Activated CD4-positive, alpha-beta T cell treated with anti-CD3 and anti-CD28 coated beads, Interleukin-2, amount 50 U/mL, for 48 hours (primary cell): Measurements from ENCODE around the gene CCR3.

Source experiments
- DNase-seq, 2 experiments: peaks; one replicate each; pipeline ENCODE4 v3.0.0-alpha.2; 2020

CCR3 gene

DNA sequence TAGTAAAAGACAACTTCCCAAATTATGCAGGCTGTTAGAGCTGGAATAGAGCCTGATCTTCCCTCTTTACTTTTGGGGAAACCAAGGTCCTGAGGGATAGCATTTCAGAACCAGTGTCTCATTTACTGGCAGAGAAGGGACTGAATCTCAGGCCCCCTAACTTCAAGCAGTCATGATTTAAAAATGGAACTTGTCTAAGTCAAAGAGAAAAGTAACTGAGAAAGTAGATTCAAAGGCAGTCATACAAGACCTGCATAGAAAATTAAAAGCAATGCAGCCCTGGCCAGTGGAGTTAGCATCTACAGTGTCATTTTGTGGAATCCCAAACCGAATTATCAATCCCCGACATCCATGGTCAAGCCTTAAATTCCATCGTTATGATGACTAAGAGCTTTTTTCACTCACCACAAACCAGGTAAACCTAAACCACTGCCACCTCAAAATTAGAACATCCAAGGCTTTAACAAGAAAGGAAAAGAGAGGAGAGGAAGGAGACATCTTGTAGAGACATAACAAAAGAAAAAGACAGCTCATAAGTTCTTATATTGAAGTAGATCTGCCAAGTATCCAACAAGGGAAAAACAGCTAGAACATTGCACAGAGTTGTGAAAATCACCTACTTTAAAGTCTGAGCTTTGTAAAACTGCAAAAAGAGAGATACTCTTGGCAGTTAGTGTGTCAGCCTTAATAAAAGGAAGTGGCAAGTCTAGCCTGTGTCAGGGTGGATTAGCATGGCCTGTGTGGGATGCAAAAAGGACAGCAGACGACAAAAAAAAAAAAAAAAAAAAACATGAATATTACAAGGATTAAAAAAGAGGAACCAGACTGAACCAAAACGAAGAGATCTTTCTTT lies 57.6 kb downstream of the CCR3 start:
- DNase-seq, result no peak

- DNase-seq, result no peak
Observed at GRCh38 chr3:46300461-46300789, 58.2 kb downstream of the CCR3 start.

DNA sequence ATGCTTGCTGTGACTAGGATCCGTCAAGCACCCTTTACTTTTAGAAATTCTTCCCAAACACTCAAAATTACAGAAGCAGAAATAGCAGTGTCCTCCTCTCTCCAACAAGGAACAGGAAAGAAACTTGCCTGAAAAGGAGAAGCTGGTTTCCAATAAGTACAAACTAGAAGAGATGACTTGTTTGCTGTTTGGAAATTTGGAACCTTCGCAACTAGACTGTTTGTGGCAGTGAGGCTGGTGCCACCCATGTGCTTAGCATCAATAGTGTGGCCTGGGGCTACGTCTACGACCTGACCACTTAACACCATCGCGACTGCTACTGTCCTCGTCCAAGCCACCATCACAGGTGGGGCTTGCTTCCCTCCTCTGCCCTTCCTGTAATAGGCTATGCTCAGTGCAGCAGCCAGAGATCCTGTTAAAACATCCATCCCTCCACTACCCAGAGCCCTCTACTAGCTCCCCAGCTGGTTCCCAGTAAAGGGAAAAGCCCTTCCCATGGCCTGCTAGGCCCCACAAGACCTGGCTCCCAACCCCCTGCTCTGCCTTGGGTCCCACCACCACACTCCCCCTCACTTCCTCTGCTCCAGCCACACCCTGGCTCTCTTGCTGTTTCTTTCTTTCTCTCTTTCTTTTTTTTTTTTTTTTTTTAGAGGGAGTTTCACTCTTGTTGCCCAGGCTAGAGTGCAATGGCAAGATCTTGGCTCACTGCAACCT lies 59.0 kb downstream of the CCR3 start:
- no peak for DNase-seq

DNA sequence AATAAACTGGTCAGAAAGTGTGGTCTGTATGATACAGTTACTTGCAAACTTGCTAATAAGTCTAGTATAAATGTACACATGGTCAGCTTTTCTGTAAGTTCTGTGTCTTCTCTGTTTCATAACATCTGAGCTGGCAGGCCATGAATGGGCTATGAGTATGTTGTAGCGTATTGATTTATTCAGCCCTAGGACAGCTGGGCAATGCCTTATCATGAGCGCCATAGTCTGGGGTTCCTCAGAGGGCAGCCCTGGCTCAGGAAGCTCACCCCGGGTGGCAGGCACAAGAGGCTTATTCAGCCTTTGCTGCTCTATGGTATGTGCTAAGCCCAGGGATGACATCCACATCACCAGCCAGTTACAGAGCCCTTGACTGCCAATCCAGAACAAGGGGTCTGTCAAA lies 61.0 kb downstream of the CCR3 start:
- no peak for DNase-seq

GRCh38 chr3:46304739-46305138 lies 62.5 kb downstream of the CCR3 start:
- no peak for DNase-seq

DNA sequence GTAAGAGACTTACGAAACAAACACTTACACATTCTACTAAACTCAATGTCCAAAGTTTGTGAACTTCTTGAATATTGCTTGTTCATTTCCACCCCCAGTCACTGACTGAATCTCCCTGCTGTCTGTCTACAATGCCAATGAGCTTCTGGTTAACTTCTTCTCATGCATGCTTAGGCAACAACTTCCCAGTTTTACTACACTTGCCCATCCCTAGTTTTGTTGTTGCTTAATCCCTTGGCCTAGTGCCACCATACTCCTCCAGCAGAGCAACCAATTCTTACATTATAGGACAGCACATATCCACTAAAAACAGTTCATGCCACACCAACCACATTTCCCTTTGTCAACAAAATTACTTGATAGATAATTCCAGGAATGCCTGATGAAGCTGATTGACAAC lies 70.7 kb downstream of the CCR3 start:
- DNase-seq, result no peak

DNA sequence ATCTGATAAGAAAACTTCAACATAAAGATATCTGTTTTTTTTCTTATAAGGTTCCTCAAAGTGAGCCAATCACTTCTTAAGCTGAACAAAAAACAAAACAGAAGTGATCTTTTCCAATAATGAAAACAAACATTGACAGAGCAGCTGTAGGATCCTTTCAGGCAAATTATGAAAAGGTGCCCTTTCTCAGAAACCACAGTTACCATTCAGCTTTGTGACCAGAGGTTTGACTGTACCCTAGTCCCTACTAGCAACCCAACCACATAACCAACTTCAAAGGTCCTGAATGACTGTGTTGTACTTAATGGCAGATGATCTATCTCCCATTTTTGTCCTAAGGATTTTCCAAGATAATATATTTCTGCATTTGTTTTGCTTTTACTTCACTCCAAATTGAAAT lies 72.3 kb downstream of the CCR3 start:
- no peak for DNase-seq

GRCh38 chr3:46316206-46316605 lies 73.9 kb downstream of the CCR3 start:
- no peak for DNase-seq
